ENCODE results near the gene ATP8A2. TPM values are rescaled to one million over a fixed set of nuclear protein-coding genes. Genes with fewer than 3 reads are reported as not detected.

The ATP8A2 gene
- polyA plus RNA-seq, 6 donors from 2014 or later = 0.03 TPM; not detected in 5

DNA sequence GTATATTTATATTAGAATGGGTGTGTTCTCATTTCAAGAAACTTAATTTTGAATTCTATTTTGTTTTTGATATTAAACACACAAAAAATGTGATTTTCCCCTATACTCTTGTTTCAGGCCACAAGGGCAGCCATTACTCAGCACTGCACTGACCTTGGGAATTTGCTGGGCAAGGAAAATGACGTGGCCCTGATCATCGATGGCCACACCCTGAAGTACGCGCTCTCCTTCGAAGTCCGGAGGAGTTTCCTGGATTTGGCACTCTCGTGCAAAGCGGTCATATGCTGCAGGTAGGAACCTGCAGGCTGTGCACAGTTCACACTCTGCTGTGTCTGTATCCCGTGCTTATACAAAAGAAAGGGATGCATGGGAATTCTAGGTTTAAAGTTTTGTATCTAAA is 327.3 kb downstream of the ATP8A2 start:
- Mint-ChIP-seq H3K4me1 (no peaks in the 10 kb centered on the region), H3K36me3 (no peaks in the 10 kb centered on the region), H3K9me3 (peaks cover 0 to 10% (median 0%) of the 10 kb centered on the region in 7 donors), H3K27ac (no peak overlapping the region), H3K27me3 (peaks cover 4 to 7% (median 4%) of the 10 kb centered on the region in 3 donors), H3K4me3 (no peak overlapping the region)
- DNase-seq (no peak), ATAC-seq (ENCODE audit: low read depth in 2 of 2) (no peak)

- Mint-ChIP-seq H3K27me3 (peaks cover 0 to 7% (median 4%) of the 10 kb centered on the region in 3 donors), H3K36me3 (no peaks in the 10 kb centered on the region), H3K4me1 (no peaks in the 10 kb centered on the region), H3K27ac (no peak overlapping the region), H3K9me3 (peaks cover 0 to 7% (median 0%) of the 10 kb centered on the region in 7 donors), H3K4me3 (no peak overlapping the region)
- no peak for DNase-seq
- no peak for ATAC-seq (ENCODE audit: low read depth in 2 of 2)
Measured at GRCh38 chr13:25699600-25699999, 327.8 kb downstream of the ATP8A2 start.

GRCh38 chr13:25701304-25701703 is 329.5 kb downstream of the ATP8A2 start:
- H3K27me3 Mint-ChIP-seq = peaks cover 0 to 7% (median 4%) of the 10 kb centered on the region in 3 donors
- H3K4me3 Mint-ChIP-seq = no peak overlapping the region
- H3K9me3 Mint-ChIP-seq = peaks cover 0 to 7% (median 0%) of the 10 kb centered on the region in 7 donors
- DNase-seq (no peak), ATAC-seq (ENCODE audit: low read depth in 2 of 2) (no peak)
- no peaks in the 10 kb centered on the region for H3K36me3 Mint-ChIP-seq
- no peak overlapping the region for H3K27ac Mint-ChIP-seq
- no peaks in the 10 kb centered on the region for H3K4me1 Mint-ChIP-seq

- Mint-ChIP-seq H3K4me1 (no peaks in the 10 kb centered on the region), H3K27ac (no peak overlapping the region), H3K4me3 (no peak overlapping the region), H3K9me3 (peaks cover 0 to 7% (median 0%) of the 10 kb centered on the region in 7 donors), H3K36me3 (no peaks in the 10 kb centered on the region), H3K27me3 (peaks cover 0 to 7% (median 4%) of the 10 kb centered on the region in 3 donors)
- ATAC-seq (ENCODE audit: low read depth in 2 of 2) (no peak), DNase-seq (no peak)
Measured at GRCh38 chr13:25702386-25702785, 330.6 kb downstream of the ATP8A2 start.

DNA sequence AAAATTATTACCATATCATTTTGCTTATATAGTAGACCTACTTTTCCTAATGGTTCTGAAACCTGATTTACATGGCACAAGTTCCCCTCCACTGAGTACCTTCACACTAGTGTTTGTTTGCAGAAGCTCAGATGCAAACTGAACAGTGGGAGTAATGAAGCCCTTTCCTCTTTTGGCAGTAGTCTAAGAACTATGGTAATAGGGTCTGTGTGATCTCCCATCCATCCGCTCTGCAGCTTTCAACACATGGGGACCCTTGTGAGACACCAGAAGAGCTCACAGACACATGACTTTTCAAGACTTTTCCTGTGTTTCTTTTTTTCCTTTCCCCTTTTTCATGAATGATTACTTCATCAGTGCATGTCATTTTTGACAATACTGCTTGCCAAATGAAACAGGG is 336.0 kb downstream of the ATP8A2 start:
- H3K36me3 Mint-ChIP-seq = no peaks in the 10 kb centered on the region
- no peak overlapping the region for H3K27ac Mint-ChIP-seq

GRCh38 chr13:25708268-25708667 is 336.5 kb downstream of the ATP8A2 start:
- Mint-ChIP-seq H3K9me3 (no peaks in the 10 kb centered on the region), H3K27me3 (peaks cover 0 to 5% (median 0%) of the 10 kb centered on the region in 3 donors), H3K4me3 (no peak overlapping the region), H3K27ac (peak overlapping the region in 1 of 6 donors; percentile 50), H3K4me1 (no peaks in the 10 kb centered on the region), H3K36me3 (no peaks in the 10 kb centered on the region)
- DNase-seq = no peak
- ATAC-seq (ENCODE audit: low read depth in 2 of 2) = no peak

More for the DNA sequence above, 336.0 kb downstream of the ATP8A2 start:
- no peak overlapping the region for H3K4me3 Mint-ChIP-seq
- no peaks in the 10 kb centered on the region for H3K4me1 Mint-ChIP-seq
- DNase-seq (no peak), ATAC-seq (ENCODE audit: low read depth in 2 of 2) (no peak)
- peaks cover 0 to 2% (median 0%) of the 10 kb centered on the region in 7 donors for H3K9me3 Mint-ChIP-seq
- H3K27me3 Mint-ChIP-seq = peaks cover 0 to 5% (median 4%) of the 10 kb centered on the region in 3 donors

- Mint-ChIP-seq H3K36me3 (no peaks in the 10 kb centered on the region), H3K4me1 (no peaks in the 10 kb centered on the region), H3K27me3 (peaks cover 0 to 5% (median 4%) of the 10 kb centered on the region in 3 donors), H3K4me3 (no peak overlapping the region), H3K27ac (no peak overlapping the region), H3K9me3 (no peaks in the 10 kb centered on the region)
- DNase-seq (no peak), ATAC-seq (ENCODE audit: low read depth in 2 of 2) (no peak)
Measured at GRCh38 chr13:25709088-25709487, 337.3 kb downstream of the ATP8A2 start.

- H3K9me3 Mint-ChIP-seq = peaks cover 0 to 12% (median 4%) of the 10 kb centered on the region in 7 donors
- no peak for DNase-seq
- ATAC-seq (ENCODE audit: low read depth in 2 of 2) = no peak
- no peak overlapping the region for H3K4me3 Mint-ChIP-seq
- H3K4me1 Mint-ChIP-seq = no peaks in the 10 kb centered on the region
- peaks cover 0 to 14% (median 12%) of the 10 kb centered on the region in 3 donors for H3K27me3 Mint-ChIP-seq
- no peaks in the 10 kb centered on the region for H3K36me3 Mint-ChIP-seq
- no peak overlapping the region for H3K27ac Mint-ChIP-seq
Measured at GRCh38 chr13:25715760-25716159, 344.0 kb downstream of the ATP8A2 start.

DNA sequence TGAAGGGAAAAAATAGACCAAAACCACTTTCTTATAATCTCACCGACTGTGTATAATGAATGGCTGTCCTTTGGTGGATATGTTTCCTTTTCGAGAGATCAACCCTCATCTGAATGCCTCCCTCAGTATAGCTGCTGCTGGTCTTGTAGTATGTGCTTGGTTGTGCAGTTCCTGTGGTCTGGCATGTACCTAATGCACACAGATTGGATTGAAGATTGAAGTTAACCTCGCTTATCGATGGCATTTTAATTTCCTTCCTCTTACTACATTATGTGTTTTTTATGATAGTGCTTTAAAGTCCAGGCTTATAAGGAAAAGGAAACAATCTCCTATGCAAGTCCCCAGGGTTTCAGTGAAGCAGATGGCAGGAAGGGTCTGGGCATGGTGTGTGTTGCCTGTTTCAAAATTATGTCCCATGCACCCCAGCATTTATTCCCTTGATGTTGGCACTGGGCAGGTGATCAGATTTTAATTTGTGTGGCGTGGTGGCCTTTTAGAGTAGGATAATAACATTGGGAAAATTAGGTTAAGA is 346.0 kb downstream of the ATP8A2 start:
- no peak overlapping the region for H3K27ac Mint-ChIP-seq
- no peaks in the 10 kb centered on the region for H3K4me1 Mint-ChIP-seq
- no peak for DNase-seq
- no peaks in the 10 kb centered on the region for H3K36me3 Mint-ChIP-seq
- H3K27me3 Mint-ChIP-seq = peaks cover 2 to 14% (median 12%) of the 10 kb centered on the region in 3 donors
- no peak for ATAC-seq (ENCODE audit: low read depth in 2 of 2)
- peaks cover 0 to 12% (median 4%) of the 10 kb centered on the region in 7 donors for H3K9me3 Mint-ChIP-seq
- H3K4me3 Mint-ChIP-seq = no peak overlapping the region

GRCh38 chr13:25719666-25720065 is 347.9 kb downstream of the ATP8A2 start:
- ATAC-seq (ENCODE audit: low read depth in 2 of 2) (no peak), DNase-seq (no peak)
- Mint-ChIP-seq H3K27ac (no peak overlapping the region), H3K27me3 (peaks cover 3 to 14% (median 8%) of the 10 kb centered on the region in 3 donors), H3K9me3 (peaks cover 0 to 10% (median 4%) of the 10 kb centered on the region in 7 donors), H3K36me3 (no peaks in the 10 kb centered on the region), H3K4me3 (no peak overlapping the region), H3K4me1 (no peaks in the 10 kb centered on the region)

- Mint-ChIP-seq H3K9me3 (peaks cover 0 to 5% (median 0%) of the 10 kb centered on the region in 7 donors), H3K4me1 (no peaks in the 10 kb centered on the region), H3K36me3 (no peaks in the 10 kb centered on the region), H3K27me3 (peaks cover 0 to 14% (median 4%) of the 10 kb centered on the region in 3 donors), H3K27ac (no peak overlapping the region), H3K4me3 (no peak overlapping the region)
- no peak for ATAC-seq (ENCODE audit: low read depth in 2 of 2)
- DNase-seq = no peak
Measured at GRCh38 chr13:25722893-25723292, 351.1 kb downstream of the ATP8A2 start.

DNA sequence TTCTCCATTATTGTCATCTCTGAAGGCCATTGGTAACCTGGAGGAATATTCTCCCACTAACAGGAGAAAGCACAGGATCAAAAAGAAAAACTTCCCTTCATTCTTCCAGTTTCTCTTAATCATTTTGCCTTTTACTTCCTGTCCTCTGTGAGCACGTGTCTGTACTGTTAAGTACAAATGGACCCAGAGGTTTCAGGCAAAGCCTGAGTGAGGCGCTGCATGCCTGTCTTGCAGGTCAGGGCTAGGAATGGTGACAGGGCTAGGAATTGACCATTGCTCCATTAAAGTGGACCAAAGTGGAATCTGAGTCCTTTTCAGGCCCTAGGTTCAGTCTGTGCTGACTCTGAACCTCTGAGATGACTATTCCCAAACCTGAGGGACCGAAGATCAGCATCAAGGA is 353.3 kb downstream of the ATP8A2 start:
- ATAC-seq (ENCODE audit: low read depth in 2 of 2) (no peak), DNase-seq (no peak)
- Mint-ChIP-seq H3K4me1 (no peaks in the 10 kb centered on the region), H3K9me3 (peaks cover 0 to 5% (median 0%) of the 10 kb centered on the region in 7 donors), H3K27ac (no peak overlapping the region), H3K36me3 (no peaks in the 10 kb centered on the region), H3K27me3 (peaks cover 0 to 23% (median 11%) of the 10 kb centered on the region in 3 donors), H3K4me3 (no peak overlapping the region)

GRCh38 chr13:25727250-25727649 is 355.5 kb downstream of the ATP8A2 start:
- Mint-ChIP-seq H3K4me3 (no peak overlapping the region), H3K9me3 (peaks cover 0 to 5% (median 0%) of the 10 kb centered on the region in 7 donors), H3K36me3 (no peaks in the 10 kb centered on the region), H3K4me1 (no peaks in the 10 kb centered on the region), H3K27ac (no peak overlapping the region), H3K27me3 (peaks cover 0 to 23% (median 11%) of the 10 kb centered on the region in 3 donors)
- DNase-seq = no peak
- ATAC-seq (ENCODE audit: low read depth in 2 of 2) = no peak

DNA sequence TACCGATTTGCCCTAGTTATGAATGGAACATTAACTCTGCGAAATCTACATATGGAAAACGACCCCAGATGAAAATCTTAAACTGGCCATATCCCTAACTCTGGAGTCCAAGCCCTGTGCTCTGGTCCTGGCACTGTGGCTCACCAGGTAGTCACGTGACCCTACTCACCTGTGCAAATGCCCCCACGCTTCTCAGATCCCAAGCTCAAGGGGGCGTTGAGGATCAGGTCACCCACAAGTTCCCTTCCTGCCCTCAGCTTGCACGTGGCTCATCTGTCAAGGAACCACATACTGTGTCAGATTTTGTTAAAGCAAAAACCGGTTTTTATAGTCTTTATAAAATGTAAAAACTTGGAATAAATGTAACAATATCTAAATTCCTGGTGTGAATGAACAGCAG is 356.0 kb downstream of the ATP8A2 start:
- Mint-ChIP-seq H3K4me3 (no peak overlapping the region), H3K27ac (no peak overlapping the region), H3K9me3 (peaks cover 0 to 5% (median 0%) of the 10 kb centered on the region in 7 donors), H3K4me1 (no peaks in the 10 kb centered on the region), H3K27me3 (peaks cover 0 to 20% (median 11%) of the 10 kb centered on the region in 3 donors), H3K36me3 (no peaks in the 10 kb centered on the region)
- ATAC-seq (ENCODE audit: low read depth in 2 of 2) (no peak), DNase-seq (no peak)

All from naive B cell (primary cell).